Bronchial epithelial cell (primary cell): Measurements from ENCODE around the gene PEX14. TPM values are rescaled to one million over a fixed set of nuclear protein-coding genes. Genes with fewer than 3 reads are reported as not detected.

ENCODE experiments used
- DNase-seq: peaks from one replicate; pipeline ENCODE4 v3.0.0-alpha.2; 2010; ENCODE audit warnings: low read depth
- FAIRE-seq: peaks from 2 replicates; lab custom pipeline; 2011; peaks lifted over from hg19 to GRCh38; lab: Jason Lieb, UNC
- H3K27me3 ChIP-seq: 2 replicates; pipeline ENCODE4 v1.5.1; 2011; ENCODE audit warnings: low read length; ENCODE audit not compliant: control insufficient read depth, insufficient read depth
- H3K36me3 ChIP-seq: 2 replicates; pipeline ENCODE4 v1.5.1; 2011; ENCODE audit warnings: low read length; ENCODE audit not compliant: control insufficient read depth, insufficient read depth
- H3K4me3 ChIP-seq: 2 replicates; pipeline ENCODE4 v1.5.1; 2011; ENCODE audit warnings: mild to moderate bottlenecking, low read depth, low read length, control low read depth
- CTCF ChIP-seq: IDR thresholded peaks from 2 replicates; pipeline ENCODE4 v1.5.1; 2011; ENCODE audit warnings: mild to moderate bottlenecking, moderate library complexity, low read length, control low read depth, inconsistent platforms; ENCODE audit not compliant: insufficient read depth, severe bottlenecking
- total RNA-seq: library from RNA; depleted of rRNA; stranded (reverse); fragments of >200 nt; gene quantifications from 2 replicates; pipeline ENCODE4 v1.2.1, GENCODE V29; 2014

The PEX14 gene
- total RNA-seq, 1 donor from 2014 or later, result 8.7 TPM

GRCh38 chr1:10675813-10676212 lies 201.1 kb downstream of the PEX14 start:
- no peaks in the 10 kb centered on the region for H3K27me3 ChIP-seq
- H3K36me3 ChIP-seq, result peaks cover 5% of the 10 kb centered on the region
- H3K4me3 ChIP-seq, result no peak overlapping the region
- no peak for FAIRE-seq
- TF ChIP-seq CTCF, result no peak
- DNase-seq, result no peak

DNA sequence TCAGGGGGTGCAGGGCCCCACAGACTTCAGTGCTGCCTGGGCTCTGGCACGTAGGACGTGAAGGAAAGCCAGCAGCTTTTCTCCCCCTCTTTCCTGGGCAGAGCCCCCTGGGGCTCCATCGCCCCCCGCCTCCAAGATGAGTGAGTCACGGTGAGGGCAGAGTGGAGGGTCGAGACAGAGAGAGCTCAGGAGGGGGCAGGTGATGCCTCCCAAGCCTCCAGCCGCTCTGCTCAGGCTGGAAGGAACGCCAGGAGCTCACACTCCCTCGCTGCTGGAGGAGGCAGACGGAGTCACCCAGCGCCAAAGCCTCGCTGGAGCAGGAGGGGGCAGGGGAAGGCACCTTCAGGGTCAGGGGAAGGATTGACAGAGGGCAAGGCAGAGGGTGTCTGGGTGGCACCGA lies 202.2 kb downstream of the PEX14 start:
- no peak for TF ChIP-seq CTCF
- H3K4me3 ChIP-seq, result no peak overlapping the region
- no peak for FAIRE-seq
- no peaks in the 10 kb centered on the region for H3K27me3 ChIP-seq
- DNase-seq, result no peak
- peaks cover 5% of the 10 kb centered on the region for H3K36me3 ChIP-seq

GRCh38 chr1:10677491-10678391 lies 203.0 kb downstream of the PEX14 start:
- TF ChIP-seq CTCF, result no peak
- DNase-seq (no peak), FAIRE-seq (no peak)
- Histone ChIP-seq H3K27me3 (no peaks in the 10 kb centered on the region), H3K36me3 (peaks cover 5% of the 10 kb centered on the region), H3K4me3 (no peak overlapping the region)

DNA sequence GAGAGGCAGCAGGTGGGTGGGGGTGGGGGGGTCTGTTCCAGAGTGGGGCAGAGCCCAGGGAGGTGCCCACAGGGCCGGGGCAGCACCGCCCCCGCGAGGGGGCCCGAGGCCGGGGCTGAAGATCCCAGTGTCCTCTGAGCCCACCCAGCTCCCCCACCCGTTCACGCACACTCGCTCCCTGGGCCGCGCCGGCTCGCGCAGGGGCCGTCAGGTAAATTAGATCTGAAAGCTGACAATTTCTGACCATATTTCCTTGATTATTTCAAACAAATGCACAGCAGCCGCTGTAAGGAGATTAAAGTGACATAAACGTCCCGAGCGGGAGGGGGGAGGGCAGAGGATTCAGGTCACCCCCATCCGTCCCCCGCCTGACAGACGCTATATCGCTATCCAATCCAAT lies 203.7 kb downstream of the PEX14 start:
- no peak for FAIRE-seq
- no peaks in the 10 kb centered on the region for H3K27me3 ChIP-seq
- H3K36me3 ChIP-seq, result peaks cover 5% of the 10 kb centered on the region
- no peak for TF ChIP-seq CTCF
- DNase-seq, result no peak
- H3K4me3 ChIP-seq, result no peak overlapping the region

- Histone ChIP-seq H3K27me3 (no peaks in the 10 kb centered on the region), H3K4me3 (no peak overlapping the region), H3K36me3 (peaks cover 3% of the 10 kb centered on the region)
- DNase-seq (no peak), FAIRE-seq (no peak)
- TF ChIP-seq CTCF, result no peak
Observed at GRCh38 chr1:10678852-10679251, 204.1 kb downstream of the PEX14 start.
